Liver (tissue), 9 donors: Measurements from ENCODE around the gene STXBP6. TPM values are rescaled to one million over a fixed set of nuclear protein-coding genes. Genes with fewer than 3 reads are reported as not detected.

Experiments
- DNase-seq: peaks from one replicate; pipeline ENCODE4 v3.0.0-alpha.2; 2017; ENCODE audit warnings: low spot score
- H3K27ac ChIP-seq, 2 donors: one replicate each; pipeline ENCODE4 v1.7.0; 2013; ENCODE audit warnings: inconsistent platforms in 2 of 2, low read length in 2 of 2, control low read depth in 1 of 2, low read depth in 1 of 2, mild to moderate bottlenecking in 1 of 2
- H3K27me3 ChIP-seq, 4 donors: one replicate each; pipeline versions ENCODE4 v1.6.1 to v1.7.0; 2013; ENCODE audit warnings: low read length in 3 of 4, inconsistent platforms in 1 of 4, mild to moderate bottlenecking in 1 of 4, moderate library complexity in 1 of 4; ENCODE audit not compliant: control insufficient read depth in 4 of 4, insufficient read depth in 4 of 4
- H3K36me3 ChIP-seq, 4 donors: one replicate each; pipeline versions ENCODE4 v1.6.1 to v1.7.0; 2013; ENCODE audit warnings: low read length in 3 of 4, mild to moderate bottlenecking in 3 of 4, low read depth in 1 of 4, moderate library complexity in 1 of 4; ENCODE audit not compliant: control insufficient read depth in 4 of 4, insufficient read depth in 3 of 4
- H3K4me1 ChIP-seq, 4 donors: one replicate each; pipeline versions ENCODE4 v1.6.1 to v1.7.0; 2013; ENCODE audit warnings: low read length in 3 of 4, mild to moderate bottlenecking in 3 of 4, moderate library complexity in 1 of 4; ENCODE audit not compliant: control insufficient read depth in 4 of 4, insufficient read depth in 4 of 4
- H3K4me3 ChIP-seq, 3 donors: one replicate each; pipeline versions ENCODE4 v1.6.1 to v1.7.0; 2013; ENCODE audit warnings: low read length in 3 of 3, control low read depth in 1 of 3, low read depth in 1 of 3, mild to moderate bottlenecking in 1 of 3
- H3K9ac ChIP-seq, 2 donors: one replicate each; pipeline ENCODE4 v1.7.0; 2013; ENCODE audit warnings: low read length in 2 of 2, mild to moderate bottlenecking in 2 of 2, moderate library complexity in 2 of 2, control low read depth in 1 of 2, low read depth in 1 of 2
- H3K9me3 ChIP-seq, 4 donors: one replicate each; pipeline versions ENCODE4 v1.6.1 to v1.7.0; 2013; ENCODE audit warnings: low read length in 3 of 4; ENCODE audit not compliant: control insufficient read depth in 4 of 4
- ATF3 ChIP-seq: IDR thresholded peaks from 2 replicates; pipeline ENCODE4 v1.6.1; 2016; ENCODE audit warnings: antibody characterized with exemption
- EGR1 ChIP-seq, 2 donors: IDR thresholded peaks; 2 replicates each; pipeline ENCODE4 v1.6.1; 2016 to 2018; ENCODE audit warnings: antibody characterized with exemption in 2 of 2, low read depth in 2 of 2
- FOXA1 ChIP-seq: IDR thresholded peaks from 2 replicates; pipeline ENCODE4 v1.6.1; 2016; ENCODE audit warnings: antibody characterized with exemption
- FOXA2 ChIP-seq: IDR thresholded peaks from 2 replicates; pipeline ENCODE4 v1.6.1; 2016; ENCODE audit warnings: antibody characterized with exemption
- GABPA ChIP-seq, 2 donors: IDR thresholded peaks in 1 of 2; conservative IDR thresholded peaks in 1 of 2; 2 replicates each; pipeline ENCODE4 v1.6.1; 2016; ENCODE audit warnings: antibody characterized with exemption in 2 of 2, mild to moderate bottlenecking in 1 of 2, moderate library complexity in 1 of 2
- HNF4A ChIP-seq, 2 donors: conservative IDR thresholded peaks; 2 replicates each; pipeline ENCODE4 v1.6.1; 2016; ENCODE audit warnings: antibody characterized with exemption in 2 of 2, mild to moderate bottlenecking in 2 of 2
- HNF4G ChIP-seq: IDR thresholded peaks from 2 replicates; pipeline ENCODE4 v1.6.1; 2016; ENCODE audit warnings: antibody characterized with exemption
- JUND ChIP-seq, 2 donors: IDR thresholded peaks; 2 replicates each; pipeline ENCODE4 v1.6.1; 2016; ENCODE audit warnings: antibody characterized with exemption in 2 of 2
- MAX ChIP-seq: IDR thresholded peaks from 2 replicates; pipeline ENCODE4 v1.6.1; 2016; ENCODE audit warnings: antibody characterized with exemption
- NR2F2 ChIP-seq: IDR thresholded peaks from 2 replicates; pipeline ENCODE4 v1.6.1; 2016; ENCODE audit warnings: antibody characterized with exemption
- RAD21 ChIP-seq, 2 donors: IDR thresholded peaks; 2 replicates each; pipeline ENCODE4 v1.6.1; 2016; ENCODE audit warnings: antibody characterized with exemption in 2 of 2, mild to moderate bottlenecking in 2 of 2
- RXRA ChIP-seq, 2 donors: IDR thresholded peaks; 2 replicates each; pipeline ENCODE4 v1.6.1; 2017 to 2018; ENCODE audit warnings: antibody characterized with exemption in 2 of 2, mild to moderate bottlenecking in 1 of 2
- SP1 ChIP-seq: IDR thresholded peaks from 2 replicates; pipeline ENCODE4 v1.6.1; 2018; ENCODE audit warnings: antibody characterized with exemption, mild to moderate bottlenecking
- TAF1 ChIP-seq: conservative IDR thresholded peaks from 2 replicates; pipeline ENCODE4 v1.6.1; 2016; ENCODE audit warnings: antibody characterized with exemption, mild to moderate bottlenecking
- YY1 ChIP-seq: IDR thresholded peaks from 2 replicates; pipeline ENCODE4 v1.6.1; 2016; ENCODE audit warnings: antibody characterized with exemption, mild to moderate bottlenecking
- ZBTB33 ChIP-seq: IDR thresholded peaks from 2 replicates; pipeline ENCODE4 v1.6.1; 2016; ENCODE audit warnings: antibody characterized with exemption
- WGBS: extraction: QIAGEN DNeasy Blood & Tissue Kit; methylation state at CpG from one replicate; pipeline ENCODE4 v1.1.7; 2013; 5-methylcytosine and 5-hydroxymethylcytosine counted together
- polyA plus RNA-seq, 2 donors: library from polyadenylated mRNA; stranded (reverse) in 1 of 2; unstranded in 1 of 2; fragments of 200-250 nt in 1 of 2; fragments of >200 nt in 1 of 2; fragmentation: Nextera tagmentation in 1 of 2; extraction: Ambion mirVana in 1 of 2; gene quantifications; one replicate each; pipeline versions ENCODE4 v1.2.1 to v1.2.3, GENCODE V29; 2013 to 2015
- total RNA-seq, 2 donors: library from RNA; depleted of rRNA; stranded (reverse); fragments of >200 nt; gene quantifications; one replicate each; pipeline ENCODE4 v1.2.3, GENCODE V29; 2014
- TF ChIP-seq, protein P1 (sequence below): IDR thresholded peaks from 2 replicates; pipeline ENCODE4 v1.6.1; 2016; ENCODE audit warnings: antibody characterized with exemption, mild to moderate bottlenecking
- TF ChIP-seq, protein P2 (sequence below): fragments of 150-350 bp; IDR thresholded peaks from 2 replicates; pipeline ENCODE4 v1.5.1; 2017; ENCODE audit warnings: improper control_type of control experiment, low read depth, low read length; ENCODE audit not compliant: missing input control
- donor health status: healthy.
- donor health status: healthy.
- donor health status: healthy.
- donor health status: healthy.
- donor health status: healthy.

STXBP6 gene
- total and polyA plus RNA-seq, 4 donors, result 1.4 to 3.8 (median 1.8) TPM

GRCh38 chr14:25004389-25004809 lies 45.5 kb downstream of the STXBP6 start:
- Histone ChIP-seq H3K27ac (no peak overlapping the region), H3K27me3 (no peaks in the 10 kb centered on the region), H3K9me3 (no peaks in the 10 kb centered on the region), H3K4me3 (no peak overlapping the region), H3K36me3 (no peaks in the 10 kb centered on the region), H3K4me1 (no peaks in the 10 kb centered on the region), H3K9ac (no peak overlapping the region)
- TF ChIP-seq GABPA (IDR thresholded peaks at IDR 0.05 in 1 of 2, conservative IDR thresholded peaks at IDR 0.05 in 1 of 2), result no peak
- TF ChIP-seq NR2F2, result no peak
- no peak for TF ChIP-seq SP1
- TF ChIP-seq ZBTB33, result no peak
- TF ChIP-seq, protein P1, sequence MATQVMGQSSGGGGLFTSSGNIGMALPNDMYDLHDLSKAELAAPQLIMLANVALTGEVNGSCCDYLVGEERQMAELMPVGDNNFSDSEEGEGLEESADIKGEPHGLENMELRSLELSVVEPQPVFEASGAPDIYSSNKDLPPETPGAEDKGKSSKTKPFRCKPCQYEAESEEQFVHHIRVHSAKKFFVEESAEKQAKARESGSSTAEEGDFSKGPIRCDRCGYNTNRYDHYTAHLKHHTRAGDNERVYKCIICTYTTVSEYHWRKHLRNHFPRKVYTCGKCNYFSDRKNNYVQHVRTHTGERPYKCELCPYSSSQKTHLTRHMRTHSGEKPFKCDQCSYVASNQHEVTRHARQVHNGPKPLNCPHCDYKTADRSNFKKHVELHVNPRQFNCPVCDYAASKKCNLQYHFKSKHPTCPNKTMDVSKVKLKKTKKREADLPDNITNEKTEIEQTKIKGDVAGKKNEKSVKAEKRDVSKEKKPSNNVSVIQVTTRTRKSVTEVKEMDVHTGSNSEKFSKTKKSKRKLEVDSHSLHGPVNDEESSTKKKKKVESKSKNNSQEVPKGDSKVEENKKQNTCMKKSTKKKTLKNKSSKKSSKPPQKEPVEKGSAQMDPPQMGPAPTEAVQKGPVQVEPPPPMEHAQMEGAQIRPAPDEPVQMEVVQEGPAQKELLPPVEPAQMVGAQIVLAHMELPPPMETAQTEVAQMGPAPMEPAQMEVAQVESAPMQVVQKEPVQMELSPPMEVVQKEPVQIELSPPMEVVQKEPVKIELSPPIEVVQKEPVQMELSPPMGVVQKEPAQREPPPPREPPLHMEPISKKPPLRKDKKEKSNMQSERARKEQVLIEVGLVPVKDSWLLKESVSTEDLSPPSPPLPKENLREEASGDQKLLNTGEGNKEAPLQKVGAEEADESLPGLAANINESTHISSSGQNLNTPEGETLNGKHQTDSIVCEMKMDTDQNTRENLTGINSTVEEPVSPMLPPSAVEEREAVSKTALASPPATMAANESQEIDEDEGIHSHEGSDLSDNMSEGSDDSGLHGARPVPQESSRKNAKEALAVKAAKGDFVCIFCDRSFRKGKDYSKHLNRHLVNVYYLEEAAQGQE, result no peak
- no peak for TF ChIP-seq JUND (IDR thresholded peaks at IDR 0.05)
- TF ChIP-seq HNF4A (conservative IDR thresholded peaks at IDR 0.05), result no peak
- no peak for TF ChIP-seq TAF1
- TF ChIP-seq HNF4G, result no peak
- no peak for TF ChIP-seq EGR1 (IDR thresholded peaks at IDR 0.05; ENCODE audit: low read depth in 2 of 2)
- no peak for TF ChIP-seq YY1
- no peak for TF ChIP-seq ATF3
- TF ChIP-seq RAD21 (IDR thresholded peaks at IDR 0.05), result no peak
- TF ChIP-seq MAX, result no peak
- TF ChIP-seq FOXA2, result no peak
- TF ChIP-seq RXRA (IDR thresholded peaks at IDR 0.05), result no peak
- TF ChIP-seq, protein P2, sequence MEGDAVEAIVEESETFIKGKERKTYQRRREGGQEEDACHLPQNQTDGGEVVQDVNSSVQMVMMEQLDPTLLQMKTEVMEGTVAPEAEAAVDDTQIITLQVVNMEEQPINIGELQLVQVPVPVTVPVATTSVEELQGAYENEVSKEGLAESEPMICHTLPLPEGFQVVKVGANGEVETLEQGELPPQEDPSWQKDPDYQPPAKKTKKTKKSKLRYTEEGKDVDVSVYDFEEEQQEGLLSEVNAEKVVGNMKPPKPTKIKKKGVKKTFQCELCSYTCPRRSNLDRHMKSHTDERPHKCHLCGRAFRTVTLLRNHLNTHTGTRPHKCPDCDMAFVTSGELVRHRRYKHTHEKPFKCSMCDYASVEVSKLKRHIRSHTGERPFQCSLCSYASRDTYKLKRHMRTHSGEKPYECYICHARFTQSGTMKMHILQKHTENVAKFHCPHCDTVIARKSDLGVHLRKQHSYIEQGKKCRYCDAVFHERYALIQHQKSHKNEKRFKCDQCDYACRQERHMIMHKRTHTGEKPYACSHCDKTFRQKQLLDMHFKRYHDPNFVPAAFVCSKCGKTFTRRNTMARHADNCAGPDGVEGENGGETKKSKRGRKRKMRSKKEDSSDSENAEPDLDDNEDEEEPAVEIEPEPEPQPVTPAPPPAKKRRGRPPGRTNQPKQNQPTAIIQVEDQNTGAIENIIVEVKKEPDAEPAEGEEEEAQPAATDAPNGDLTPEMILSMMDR, result no peak
- no peak for DNase-seq
- 80% methylated on average over 1 of the region's 1 CpG for WGBS

DNA sequence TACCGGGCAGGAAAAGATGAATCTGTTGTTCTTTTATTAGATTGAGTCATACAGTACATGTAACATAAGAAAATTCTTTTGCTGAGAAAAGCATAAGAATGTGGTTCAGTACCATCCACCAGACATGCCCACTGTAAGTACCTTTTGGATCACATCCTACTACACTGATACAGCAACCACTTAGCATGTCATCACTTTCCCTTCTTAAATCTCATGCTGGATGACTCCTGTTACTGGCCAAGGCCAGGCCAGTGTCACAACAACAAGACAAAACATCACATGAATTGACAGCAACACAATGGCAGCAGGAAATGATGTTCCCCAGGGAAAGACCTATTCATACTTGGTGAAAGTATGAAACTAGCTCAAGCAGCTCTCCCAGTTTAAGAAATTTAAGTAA lies 46.4 kb downstream of the STXBP6 start:
- 97% methylated on average over 1 of the region's 1 CpG for WGBS
- no peak overlapping the region for H3K4me3 ChIP-seq
- TF ChIP-seq HNF4A (conservative IDR thresholded peaks at IDR 0.05), result no peak
- TF ChIP-seq FOXA2, result no peak
- TF ChIP-seq, protein P1, result no peak
- no peak for TF ChIP-seq TAF1
- TF ChIP-seq ATF3, result no peak
- TF ChIP-seq HNF4G, result no peak
- no peak for TF ChIP-seq MAX
- TF ChIP-seq GABPA (IDR thresholded peaks at IDR 0.05 in 1 of 2, conservative IDR thresholded peaks at IDR 0.05 in 1 of 2), result no peak
- TF ChIP-seq JUND (IDR thresholded peaks at IDR 0.05), result no peak
- TF ChIP-seq YY1, result no peak
- TF ChIP-seq SP1, result no peak
- no peak for TF ChIP-seq NR2F2
- TF ChIP-seq RXRA (IDR thresholded peaks at IDR 0.05), result no peak
- no peak for TF ChIP-seq RAD21 (IDR thresholded peaks at IDR 0.05)
- TF ChIP-seq FOXA1, result no peak
- no peaks in the 10 kb centered on the region for H3K9me3 ChIP-seq
- H3K27me3 ChIP-seq, result no peaks in the 10 kb centered on the region
- H3K27ac ChIP-seq, result no peak overlapping the region
- H3K9ac ChIP-seq, result no peak overlapping the region
- H3K4me1 ChIP-seq, result no peaks in the 10 kb centered on the region
- DNase-seq, result no peak
- no peaks in the 10 kb centered on the region for H3K36me3 ChIP-seq
